Mesenchymal stem cell (in vitro differentiated cells and primary cell): ENCODE results near the gene CDKL2.

Experiments used
- DNase-seq: peaks from one replicate; pipeline ENCODE4 v3.0.0-alpha.2; 2013
- H2AFZ ChIP-seq: one replicate; pipeline ENCODE4 v1.6.1; 2013; ENCODE audit warnings: low read depth, mild to moderate bottlenecking, control low read depth, inconsistent platforms, low read length, moderate library complexity
- H2AK5ac ChIP-seq: 2 replicates; pipeline ENCODE4 v1.6.1; 2013; ENCODE audit warnings: low read length, moderate library complexity, mild to moderate bottlenecking, inconsistent platforms; ENCODE audit not compliant: severe bottlenecking
- H2BK120ac ChIP-seq: one replicate; pipeline ENCODE4 v1.6.1; 2013; ENCODE audit warnings: low read depth, mild to moderate bottlenecking, inconsistent platforms, low read length, moderate library complexity
- H2BK12ac ChIP-seq, 2 experiments: one replicate each; pipeline ENCODE4 v1.6.1; 2013; ENCODE audit warnings: inconsistent platforms in 2 of 2, low read length in 2 of 2, mild to moderate bottlenecking in 2 of 2, moderate library complexity in 2 of 2, control low read depth in 1 of 2
- H2BK15ac ChIP-seq: one replicate; pipeline ENCODE4 v1.6.1; 2013; ENCODE audit warnings: mild to moderate bottlenecking, low read depth, inconsistent platforms; ENCODE audit not compliant: poor library complexity, severe bottlenecking
- H2BK5ac ChIP-seq: 2 replicates; pipeline ENCODE4 v1.6.1; 2013; ENCODE audit warnings: low read depth, mild to moderate bottlenecking, low read length, control low read depth, inconsistent platforms; ENCODE audit not compliant: poor library complexity, severe bottlenecking
- H3K14ac ChIP-seq, 2 experiments: one replicate each; pipeline ENCODE4 v1.6.1; 2013; ENCODE audit warnings: inconsistent platforms in 2 of 2, low read length in 2 of 2, control low read depth in 1 of 2, mild to moderate bottlenecking in 1 of 2, moderate library complexity in 1 of 2
- H3K18ac ChIP-seq, 2 experiments: one replicate each; pipeline ENCODE4 v1.6.1; 2013; ENCODE audit warnings: inconsistent platforms in 2 of 2, low read length in 2 of 2, control low read depth in 1 of 2, low read depth in 1 of 2, mild to moderate bottlenecking in 1 of 2
- H3K23ac ChIP-seq, 2 experiments: one replicate each; pipeline ENCODE4 v1.6.1; 2013; ENCODE audit warnings: inconsistent platforms in 2 of 2, low read length in 2 of 2, mild to moderate bottlenecking in 2 of 2, moderate library complexity in 2 of 2, control low read depth in 1 of 2
- H3K27ac ChIP-seq: 2 replicates; pipeline ENCODE4 v1.5.1; 2013; ENCODE audit warnings: mild to moderate bottlenecking, moderate library complexity, low read length, control low read depth, inconsistent platforms; ENCODE audit not compliant: poor library complexity, severe bottlenecking
- H3K27me3 ChIP-seq, 2 experiments: 2 replicates each; pipeline versions ENCODE4 v1.6.1 to v1.7.0; 2013; ENCODE audit warnings: low read length in 2 of 2, mild to moderate bottlenecking in 2 of 2, moderate library complexity in 2 of 2, control low read depth in 1 of 2, inconsistent platforms in 1 of 2; ENCODE audit not compliant: control insufficient read depth in 1 of 2, insufficient read depth in 1 of 2
- H3K36me3 ChIP-seq, 2 experiments: 2 replicates each; pipeline versions ENCODE4 v1.6.1 to v1.7.0; 2013; ENCODE audit warnings: low read length in 2 of 2, control low read depth in 1 of 2, inconsistent platforms in 1 of 2, low read depth in 1 of 2, mild to moderate bottlenecking in 1 of 2; ENCODE audit not compliant: insufficient read depth in 2 of 2, control insufficient read depth in 1 of 2
- H3K4ac ChIP-seq, 2 experiments: one replicate each; pipeline ENCODE4 v1.6.1; 2013; ENCODE audit warnings: inconsistent platforms in 2 of 2, low read length in 2 of 2, mild to moderate bottlenecking in 2 of 2, moderate library complexity in 2 of 2, control low read depth in 1 of 2, low read depth in 1 of 2
- H3K4me1 ChIP-seq: 2 replicates; pipeline ENCODE4 v1.6.1; 2013; ENCODE audit warnings: low read depth, low read length, control low read depth; ENCODE audit not compliant: control insufficient read depth, insufficient read depth
- H3K4me2 ChIP-seq: 2 replicates; pipeline ENCODE4 v1.6.1; 2013; ENCODE audit warnings: low read length, mild to moderate bottlenecking, inconsistent platforms; ENCODE audit not compliant: poor library complexity, severe bottlenecking
- H3K4me3 ChIP-seq, 2 experiments: 2 replicates each; pipeline versions ENCODE4 v1.5.1 to v1.7.0; 2013; ENCODE audit warnings: low read length in 2 of 2, mild to moderate bottlenecking in 2 of 2, control low read depth in 1 of 2, low read depth in 1 of 2; ENCODE audit not compliant: insufficient read depth in 1 of 2
- H3K79me1 ChIP-seq: replicated peaks from 2 replicates; pipeline ENCODE4 v1.6.1; 2013; ENCODE audit warnings: mild to moderate bottlenecking, control low read depth, low read length, inconsistent platforms; ENCODE audit not compliant: poor library complexity, severe bottlenecking
- H3K9ac ChIP-seq: 2 replicates; pipeline ENCODE4 v1.7.0; 2013; ENCODE audit warnings: mild to moderate bottlenecking, low read length, moderate library complexity
- H3K9me3 ChIP-seq: 2 replicates; pipeline ENCODE4 v1.7.0; 2013; ENCODE audit warnings: mild to moderate bottlenecking, low read length; ENCODE audit not compliant: control insufficient read depth
- H4K8ac ChIP-seq: one replicate; pipeline ENCODE4 v1.6.1; 2013; ENCODE audit warnings: inconsistent platforms, mild to moderate bottlenecking, low read length, moderate library complexity
- H4K91ac ChIP-seq: one replicate; pipeline ENCODE4 v1.6.1; 2013; ENCODE audit warnings: mild to moderate bottlenecking, low read length, inconsistent platforms
- WGBS: methylation state at CpG from one replicate; pipeline ENCODE4 v1.1.7; 2013; ENCODE audit warnings: mixed read lengths; 5-methylcytosine and 5-hydroxymethylcytosine counted together

Gene CDKL2

GRCh38 chr4:75658876-75659275, 28.5 kb upstream of the CDKL2 start:
- no peaks in the 10 kb centered on the region for H3K27me3 ChIP-seq
- no peak overlapping the region for H3K14ac ChIP-seq
- no peaks in the 10 kb centered on the region for H3K9me3 ChIP-seq
- H4K91ac ChIP-seq, result no peak overlapping the region
- 91% methylated on average over 3 of the region's 4 CpGs for WGBS
- H2AFZ ChIP-seq, result no peak overlapping the region
- no peak overlapping the region for H3K4me2 ChIP-seq
- H2BK120ac ChIP-seq, result no peak overlapping the region
- H3K4me1 ChIP-seq, result no peaks in the 10 kb centered on the region
- no peak overlapping the region for H3K9ac ChIP-seq
- H3K4me3 ChIP-seq, result no peak overlapping the region
- H3K79me1 ChIP-seq, result peaks cover 6% of the 10 kb centered on the region
- H3K27ac ChIP-seq, result peak overlapping the region; percentile 23
- H2BK5ac ChIP-seq, result no peak overlapping the region
- H3K36me3 ChIP-seq, result peaks cover 3 to 79% of the 10 kb centered on the region in 2 experiments
- no peak overlapping the region for H2BK15ac ChIP-seq
- H4K8ac ChIP-seq, result no peak overlapping the region
- H3K18ac ChIP-seq, result no peak overlapping the region
- no peak overlapping the region for H3K23ac ChIP-seq
- H2AK5ac ChIP-seq, result no peak overlapping the region
- peak; percentile 57 for DNase-seq
- no peak overlapping the region for H3K4ac ChIP-seq
- H2BK12ac ChIP-seq, result no peak overlapping the region

DNA sequence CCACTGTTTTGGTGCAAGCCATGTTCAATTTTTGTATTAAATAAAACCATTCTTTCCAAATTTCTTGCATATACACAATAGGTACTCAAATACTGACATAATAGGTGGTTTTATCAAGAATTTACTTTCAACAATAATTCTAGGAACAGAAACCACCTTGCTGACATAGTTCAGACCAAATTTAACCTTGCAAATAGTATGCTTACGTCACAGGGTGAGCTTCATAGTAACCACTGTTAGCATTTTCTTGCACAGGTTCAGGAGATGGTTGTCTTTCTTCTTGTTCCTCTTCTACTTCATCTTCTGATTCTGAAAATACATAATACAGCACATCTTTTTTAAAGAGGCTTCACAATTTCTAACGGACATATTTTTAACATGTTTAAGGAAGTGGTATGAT, 25.2 kb upstream of the CDKL2 start:
- Histone ChIP-seq H4K8ac (no peak overlapping the region), H3K27me3 (no peaks in the 10 kb centered on the region), H3K4me1 (peaks cover 2% of the 10 kb centered on the region), H2BK12ac (no peak overlapping the region), H2BK15ac (no peak overlapping the region), H3K4ac (no peak overlapping the region), H3K36me3 (peaks cover 4 to 94% of the 10 kb centered on the region in 2 experiments), H3K23ac (no peak overlapping the region), H2AFZ (no peak overlapping the region), H3K18ac (no peak overlapping the region), H3K9me3 (no peaks in the 10 kb centered on the region), H3K4me3 (no peak overlapping the region), H3K9ac (no peak overlapping the region), H3K4me2 (no peak overlapping the region), H4K91ac (no peak overlapping the region), H3K27ac (no peak overlapping the region), H2BK120ac (no peak overlapping the region), H3K79me1 (peaks cover 11% of the 10 kb centered on the region), H2AK5ac (no peak overlapping the region), H2BK5ac (no peak overlapping the region), H3K14ac (no peak overlapping the region)
- DNase-seq, result no peak
- 94% methylated on average over 1 of the region's 2 CpGs for WGBS

DNA sequence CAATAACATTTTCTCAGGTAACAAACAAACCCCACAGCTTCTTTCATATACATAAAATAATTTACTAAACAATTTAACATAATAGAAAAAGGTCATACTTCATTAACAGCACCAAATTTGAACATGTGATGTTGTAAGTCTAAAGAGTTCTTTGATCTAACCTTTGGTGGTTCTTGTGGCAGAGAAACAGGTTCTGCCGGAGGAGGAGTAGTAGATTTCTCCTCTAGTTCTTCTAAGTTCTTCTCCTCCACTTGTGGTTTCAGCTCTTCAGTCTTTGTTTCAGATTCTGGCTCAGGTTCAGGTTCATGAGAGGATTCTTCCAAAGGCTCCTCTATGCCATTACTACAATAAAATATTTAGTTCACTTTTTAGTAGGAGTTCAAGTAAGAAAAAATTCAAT, 24.6 kb upstream of the CDKL2 start:
- Histone ChIP-seq H3K9ac (no peak overlapping the region), H3K9me3 (no peaks in the 10 kb centered on the region), H3K27me3 (no peaks in the 10 kb centered on the region), H3K4me1 (peaks cover 2% of the 10 kb centered on the region), H2BK15ac (no peak overlapping the region), H2BK12ac (no peak overlapping the region), H3K27ac (no peak overlapping the region), H2BK5ac (no peak overlapping the region), H3K23ac (no peak overlapping the region), H2AFZ (no peak overlapping the region), H3K14ac (no peak overlapping the region), H3K18ac (no peak overlapping the region), H3K4me3 (no peak overlapping the region), H3K4me2 (no peak overlapping the region), H4K8ac (no peak overlapping the region), H3K4ac (no peak overlapping the region), H2AK5ac (no peak overlapping the region), H3K36me3 (peaks cover 4 to 92% of the 10 kb centered on the region in 2 experiments), H2BK120ac (no peak overlapping the region), H3K79me1 (peaks cover 11% of the 10 kb centered on the region), H4K91ac (no peak overlapping the region)
- DNase-seq, result no peak
- WGBS, result 100% methylated on average over 1 of the region's 1 CpG

GRCh38 chr4:75653845-75654503, 23.6 kb upstream of the CDKL2 start:
- no peak overlapping the region for H2BK5ac ChIP-seq
- DNase-seq, result peak; percentile 53
- peaks cover 13% of the 10 kb centered on the region for H3K79me1 ChIP-seq
- no peaks in the 10 kb centered on the region for H3K9me3 ChIP-seq
- no peak overlapping the region for H2AK5ac ChIP-seq
- no peak overlapping the region for H4K8ac ChIP-seq
- WGBS, result no CpG with 5 or more reads among the region's 2 CpGs
- H3K27ac ChIP-seq, result no peak overlapping the region
- peak overlapping the region; percentile 26 for H3K9ac ChIP-seq
- no peak overlapping the region for H4K91ac ChIP-seq
- H2BK15ac ChIP-seq, result no peak overlapping the region
- no peak overlapping the region for H3K4me2 ChIP-seq
- H3K14ac ChIP-seq, result no peak overlapping the region
- H3K4me1 ChIP-seq, result peaks cover 2% of the 10 kb centered on the region
- no peak overlapping the region for H2AFZ ChIP-seq
- H3K4me3 ChIP-seq, result no peak overlapping the region
- H3K23ac ChIP-seq, result no peak overlapping the region
- no peak overlapping the region for H3K4ac ChIP-seq
- H3K27me3 ChIP-seq, result no peaks in the 10 kb centered on the region
- H2BK12ac ChIP-seq, result no peak overlapping the region
- no peak overlapping the region for H2BK120ac ChIP-seq
- H3K36me3 ChIP-seq, result peaks cover 4 to 92% of the 10 kb centered on the region in 2 experiments
- no peak overlapping the region for H3K18ac ChIP-seq
